Measurements from ENCODE around the gene RAB11FIP4.

RAB11FIP4 gene

DNA sequence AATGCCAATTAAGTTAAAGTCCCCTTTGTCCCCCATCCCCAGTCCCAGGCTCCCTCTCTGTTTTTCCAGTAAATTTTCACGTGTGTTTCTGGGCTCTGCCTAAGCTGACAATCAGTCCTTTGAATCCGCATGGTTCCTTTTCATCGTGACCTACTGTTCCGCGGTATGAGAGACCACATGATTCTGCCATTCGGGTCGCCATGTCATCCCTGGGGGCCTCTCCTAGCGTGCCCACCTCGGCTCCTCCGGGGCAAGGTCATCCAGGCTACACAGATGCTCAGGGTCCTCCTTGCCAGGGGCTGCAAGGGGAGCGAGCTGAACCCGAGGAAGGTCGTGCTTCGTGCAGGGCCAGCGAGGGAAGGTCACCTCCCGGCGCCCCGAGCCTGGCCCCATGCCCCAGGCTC, 157.6 kb downstream of the RAB11FIP4 start:
- DNase-seq (ENCODE audit: low read depth): no peak

DNA sequence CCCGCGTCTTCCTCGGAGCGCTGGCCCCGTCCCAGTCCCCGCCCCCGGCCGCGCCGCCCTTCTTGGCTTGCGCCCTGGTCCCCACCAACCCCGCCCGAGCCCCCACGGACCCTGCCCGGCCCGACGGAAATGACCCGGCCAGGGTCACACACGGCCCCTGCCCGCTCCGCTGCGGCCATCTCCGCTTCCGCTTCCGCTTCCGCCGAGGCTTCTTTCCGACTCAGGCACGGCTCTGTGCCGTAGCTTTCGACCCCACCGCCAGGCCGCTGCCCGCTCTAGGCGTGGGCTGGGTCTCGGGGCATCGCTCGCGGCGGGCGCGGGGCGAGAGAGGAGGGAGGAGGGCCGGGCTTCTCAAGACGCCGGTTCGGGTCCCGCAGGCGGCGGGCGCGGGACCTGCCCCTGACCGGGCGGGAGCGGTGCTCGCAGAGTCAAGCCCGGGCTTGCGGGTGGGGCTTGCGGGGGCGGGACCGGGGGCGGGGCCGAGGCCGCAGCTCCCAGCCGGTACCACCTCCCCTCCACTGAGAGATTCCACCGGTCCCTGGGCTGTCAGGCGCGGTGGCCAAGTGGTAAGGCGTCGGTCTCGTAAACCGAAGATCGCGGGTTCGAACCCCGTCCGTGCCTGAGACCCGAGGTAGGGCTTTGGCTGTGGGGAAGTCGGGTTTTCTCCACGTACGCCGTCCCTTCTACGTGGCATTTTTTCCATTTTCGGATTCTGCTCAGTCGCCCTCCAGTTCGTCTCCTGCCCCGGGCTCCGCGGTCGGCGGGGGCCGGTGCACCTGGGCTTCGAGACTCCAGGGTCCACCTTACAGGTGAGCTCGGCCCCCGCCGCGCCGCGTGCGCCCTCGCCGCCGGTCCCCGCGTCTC, 158.3 kb downstream of the RAB11FIP4 start:
- peak; percentile 68 for DNase-seq (ENCODE audit: low read depth)

DNA sequence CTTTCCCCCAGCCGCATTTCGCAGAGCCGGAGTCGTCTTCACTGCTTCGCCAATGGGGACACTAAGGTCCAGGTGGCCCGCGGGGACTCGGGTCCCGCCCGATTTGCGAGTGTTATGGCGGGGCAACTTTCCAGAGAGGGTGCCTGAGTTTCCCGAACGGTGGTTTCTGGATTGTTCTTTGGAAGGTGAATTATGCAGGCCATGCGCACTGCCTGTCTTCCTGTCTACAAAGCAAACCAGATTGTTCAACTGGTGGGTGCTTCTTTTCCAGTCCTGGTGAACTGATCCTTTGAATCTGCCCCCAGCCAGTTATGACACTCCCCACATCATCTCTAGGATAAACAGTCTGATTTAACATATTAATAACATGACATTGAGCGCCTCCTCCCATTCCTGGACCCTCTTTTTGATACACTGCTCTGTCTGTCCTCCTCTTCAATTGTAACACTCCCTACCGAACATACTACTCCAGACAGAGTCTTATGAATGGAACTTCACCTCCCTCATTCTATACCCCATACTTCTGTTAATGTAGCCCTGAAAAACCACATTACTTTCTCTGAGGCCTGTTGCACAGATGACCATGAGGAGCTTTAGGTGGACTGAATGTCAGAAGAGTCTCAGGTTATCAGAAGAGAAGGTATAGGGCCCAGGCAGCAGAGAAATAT, 159.0 kb downstream of the RAB11FIP4 start:
- DNase-seq (ENCODE audit: low read depth): no peak

- DNase-seq (ENCODE audit: low read depth): no peak
These were observed 161.1 kb downstream of the RAB11FIP4 start for GRCh38 chr17:31552568-31552967.

DNA sequence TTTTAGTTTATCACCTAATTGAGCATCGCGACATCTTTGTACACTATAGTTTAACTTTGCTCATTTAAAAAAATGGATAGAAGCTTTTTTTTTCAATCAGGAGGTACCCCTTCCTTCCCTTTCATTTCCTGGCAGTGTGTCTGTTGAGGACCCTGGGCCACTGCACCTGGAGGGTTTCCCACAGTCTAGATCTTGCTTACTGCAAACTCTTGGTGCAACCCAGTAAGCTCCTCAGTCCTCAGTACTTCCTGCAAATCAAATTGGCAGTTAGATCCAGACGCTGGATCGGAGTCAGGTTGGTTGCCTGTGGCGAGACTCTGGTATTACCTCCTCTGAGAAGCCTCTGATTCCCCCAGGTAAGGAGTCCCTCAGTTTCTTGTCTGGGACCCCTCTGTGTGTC, 162.0 kb downstream of the RAB11FIP4 start:
- DNase-seq (ENCODE audit: low read depth): no peak

DNA sequence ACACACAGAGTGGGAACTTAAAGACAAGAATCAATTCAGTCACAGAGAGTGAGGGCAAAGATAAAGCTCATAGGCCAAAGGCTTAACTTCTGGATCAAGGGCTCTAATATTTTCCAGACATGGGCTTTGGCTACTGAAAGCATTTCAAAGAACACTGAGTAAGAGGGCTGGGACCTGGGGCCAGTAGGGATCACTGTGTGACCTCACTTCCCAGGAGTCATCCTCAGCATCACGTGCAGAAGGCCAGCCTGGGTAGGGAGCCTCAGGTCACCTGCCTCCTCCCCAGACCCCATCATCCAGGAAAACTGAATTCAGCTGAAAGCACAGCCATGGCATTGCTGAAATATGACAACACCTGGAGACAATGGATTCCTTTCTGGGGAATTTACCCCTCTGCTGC, 163.5 kb downstream of the RAB11FIP4 start:
- DNase-seq (ENCODE audit: low read depth): no peak

DNA sequence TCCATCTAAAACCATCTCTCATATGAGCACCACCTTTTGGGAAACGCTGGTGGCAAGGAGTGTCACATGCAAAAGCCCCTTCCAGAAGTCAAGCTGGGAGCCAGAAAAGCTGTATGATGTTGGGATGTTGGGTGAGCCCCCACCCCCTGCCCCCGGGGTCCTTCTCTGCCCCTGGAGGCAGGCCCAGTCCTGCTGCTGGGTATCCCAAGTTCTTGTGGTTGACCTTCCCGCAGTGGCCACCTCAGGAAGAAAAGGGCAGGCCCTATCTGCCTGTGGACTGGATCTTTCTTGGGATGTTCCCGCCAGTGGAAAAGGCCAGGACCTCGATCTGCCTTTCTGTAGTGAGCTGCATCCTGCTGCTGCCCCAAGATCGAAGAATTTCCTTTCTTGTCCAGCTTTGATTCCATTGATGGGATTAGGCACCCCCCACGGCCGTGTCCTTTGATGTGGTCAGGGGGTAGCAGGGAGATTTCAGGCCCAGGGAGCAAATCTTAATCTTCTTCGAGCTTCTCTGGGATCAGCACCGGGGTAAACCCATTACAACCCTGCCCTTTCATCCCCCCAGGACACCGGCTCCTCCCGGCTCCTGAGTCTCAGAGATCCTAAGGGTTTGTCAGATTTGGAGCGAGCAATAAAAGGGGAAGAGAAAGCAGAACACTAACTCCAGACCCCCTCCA, 165.6 kb downstream of the RAB11FIP4 start:
- DNase-seq (ENCODE audit: low read depth): no peak

GRCh38 chr17:31558748-31559583, 167.5 kb downstream of the RAB11FIP4 start:
- DNase-seq (ENCODE audit: low read depth): no peak

DNA sequence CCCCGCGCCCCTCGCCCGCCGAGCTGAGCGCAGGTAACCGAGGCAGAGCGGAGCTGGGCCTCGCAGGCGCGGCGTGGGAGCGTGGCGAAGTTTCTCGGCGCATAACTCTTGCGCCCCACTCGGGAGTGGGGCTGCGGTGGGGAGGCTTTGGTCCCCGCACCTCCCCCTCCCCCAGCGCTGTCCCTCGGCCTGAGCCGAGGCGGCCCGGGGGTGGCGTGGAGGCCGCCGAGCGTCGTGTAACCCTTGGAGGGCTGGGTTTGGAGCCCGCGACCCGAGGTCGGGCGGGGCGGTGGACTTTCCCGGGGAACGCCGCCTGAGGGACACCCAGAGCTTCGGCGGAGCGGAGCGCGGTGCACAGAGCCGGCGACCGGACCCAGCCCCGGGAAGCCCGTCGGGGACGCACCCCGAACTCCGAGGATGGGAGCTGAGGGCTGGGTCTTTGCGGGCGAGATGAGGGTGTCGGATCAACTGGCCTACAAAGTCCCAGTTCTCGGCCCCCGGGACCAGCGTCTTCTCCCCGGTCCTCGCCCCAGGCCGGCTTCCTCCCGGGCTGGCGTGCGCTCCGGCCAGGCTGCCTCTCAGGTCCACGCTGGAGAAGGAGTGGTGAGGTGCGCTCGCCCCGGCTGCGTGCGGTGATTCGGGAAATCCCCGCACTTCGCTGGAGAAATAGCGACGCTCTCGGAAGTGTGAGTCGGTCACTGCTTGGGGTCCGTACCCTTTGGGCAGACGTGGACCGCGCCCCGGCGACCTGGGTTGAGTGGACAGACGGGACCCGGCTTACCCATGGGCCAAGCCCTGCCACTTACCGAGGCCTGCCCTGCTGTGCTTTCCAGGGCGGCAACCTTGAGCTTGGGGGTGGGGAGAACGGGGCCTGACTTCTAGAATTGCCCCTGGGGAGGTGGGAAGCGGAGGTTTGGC, 168.4 kb downstream of the RAB11FIP4 start:
- no peak for DNase-seq (ENCODE audit: low read depth)

- DNase-seq (ENCODE audit: low read depth): no peak
These were observed 169.3 kb downstream of the RAB11FIP4 start for GRCh38 chr17:31560616-31561235.

DNA sequence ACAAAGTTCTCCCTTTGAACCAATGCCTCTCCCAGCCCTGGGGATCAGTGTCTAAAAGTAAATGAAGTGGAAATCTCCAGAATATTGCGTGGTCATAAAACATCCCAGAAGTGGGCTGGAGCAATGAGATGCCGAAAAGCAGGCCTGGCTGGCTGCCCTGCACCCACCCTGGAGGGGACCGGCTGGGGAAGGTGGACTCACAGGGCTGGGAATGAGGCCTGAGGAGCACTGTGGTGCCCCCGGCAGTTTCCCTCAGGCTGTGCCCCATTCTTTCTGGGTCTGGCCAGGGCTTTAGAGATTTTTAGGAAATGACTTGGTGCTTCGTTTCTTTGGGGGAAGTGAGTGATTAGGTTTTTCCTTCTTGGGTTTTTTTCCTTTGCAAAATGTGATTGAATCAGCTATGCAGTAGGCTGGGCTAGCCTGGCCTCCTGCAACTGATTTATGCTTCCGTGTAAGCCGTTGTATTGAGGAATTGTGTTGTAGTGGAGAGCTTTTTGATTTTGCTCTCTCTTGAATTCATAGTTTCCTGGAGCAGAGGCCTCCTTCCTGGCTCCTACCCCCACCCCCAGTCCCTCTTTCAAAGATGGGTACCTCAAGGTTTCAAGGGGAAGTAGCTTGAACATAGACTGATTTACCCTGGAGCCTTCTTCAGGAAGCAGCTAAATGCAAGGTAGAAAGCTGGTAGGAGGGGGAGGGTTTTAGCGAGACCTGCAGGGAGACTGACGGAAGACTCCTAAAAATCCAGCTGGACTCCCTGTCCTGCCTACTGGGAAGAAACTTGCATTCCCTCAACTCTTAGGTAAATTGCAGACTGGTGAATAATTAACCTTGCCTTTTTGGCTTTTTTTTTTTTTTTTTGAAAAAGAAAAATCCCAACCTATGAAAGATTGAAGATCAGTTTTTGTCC, 170.2 kb downstream of the RAB11FIP4 start:
- DNase-seq (ENCODE audit: low read depth): no peak

DNA sequence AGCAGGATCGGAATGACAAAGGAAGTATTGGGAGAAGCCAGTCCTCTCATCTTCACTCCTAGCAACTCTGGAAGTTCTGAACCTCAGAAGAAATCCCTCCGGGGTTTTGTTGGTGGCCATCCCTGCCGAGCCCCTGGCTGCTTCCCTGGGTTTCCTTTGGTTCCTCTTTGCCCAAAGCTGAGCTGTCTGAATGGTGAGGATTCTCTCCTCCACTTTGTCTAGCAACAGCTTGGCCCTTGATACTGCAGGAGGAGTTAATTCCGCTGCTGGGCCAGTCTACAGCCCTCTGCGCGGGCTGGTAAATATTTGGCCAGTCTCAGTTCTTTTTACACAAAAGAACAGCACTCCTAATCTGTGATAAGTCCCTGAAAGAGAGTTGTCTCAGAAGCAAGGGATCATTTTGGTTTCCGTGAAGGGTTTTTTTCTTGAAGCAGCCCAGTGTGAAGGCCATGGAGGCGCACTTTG, 170.9 kb downstream of the RAB11FIP4 start:
- DNase-seq (ENCODE audit: low read depth): no peak

DNA sequence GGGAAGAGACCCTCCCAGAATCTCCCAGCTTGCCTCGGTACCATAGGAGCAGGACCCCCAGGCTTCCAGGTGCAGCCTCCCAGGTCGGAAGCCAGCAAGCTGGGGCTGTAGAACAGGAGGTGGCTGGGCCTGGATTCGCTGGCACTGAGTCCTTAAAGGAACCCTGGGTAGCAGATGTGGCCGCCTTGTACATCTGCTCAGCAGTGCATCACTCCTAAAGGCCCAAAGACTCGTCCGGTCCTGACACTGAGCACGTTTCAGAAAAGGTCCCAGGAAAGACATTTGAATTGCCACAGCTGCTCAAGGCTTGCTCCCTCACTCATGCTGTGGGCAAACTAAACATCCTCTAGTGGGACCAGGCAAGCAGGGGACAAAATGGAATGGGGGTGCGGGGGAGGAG, 172.8 kb downstream of the RAB11FIP4 start:
- DNase-seq (ENCODE audit: low read depth): no peak

DNA sequence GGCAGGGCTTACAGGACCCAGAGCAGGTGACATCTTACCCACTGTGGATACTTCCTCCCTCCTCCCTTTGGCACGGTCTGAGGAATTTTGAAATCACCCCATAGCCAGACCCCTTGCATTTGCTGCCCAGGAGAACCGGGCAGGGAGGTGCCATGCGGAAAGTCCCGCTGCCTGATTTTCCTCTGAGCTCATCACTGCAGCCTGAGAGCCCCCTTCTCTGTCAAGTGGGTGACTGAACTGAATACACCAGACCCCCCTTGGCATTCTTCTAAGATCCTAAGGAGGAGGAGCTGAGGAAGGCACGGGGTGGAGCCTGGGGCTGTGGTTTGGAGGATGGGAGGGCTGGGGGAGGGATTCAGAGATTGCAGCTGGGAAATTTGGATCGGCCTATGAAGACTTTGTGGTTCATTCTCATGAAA, 173.4 kb downstream of the RAB11FIP4 start:
- no peak for DNase-seq (ENCODE audit: low read depth)

DNA sequence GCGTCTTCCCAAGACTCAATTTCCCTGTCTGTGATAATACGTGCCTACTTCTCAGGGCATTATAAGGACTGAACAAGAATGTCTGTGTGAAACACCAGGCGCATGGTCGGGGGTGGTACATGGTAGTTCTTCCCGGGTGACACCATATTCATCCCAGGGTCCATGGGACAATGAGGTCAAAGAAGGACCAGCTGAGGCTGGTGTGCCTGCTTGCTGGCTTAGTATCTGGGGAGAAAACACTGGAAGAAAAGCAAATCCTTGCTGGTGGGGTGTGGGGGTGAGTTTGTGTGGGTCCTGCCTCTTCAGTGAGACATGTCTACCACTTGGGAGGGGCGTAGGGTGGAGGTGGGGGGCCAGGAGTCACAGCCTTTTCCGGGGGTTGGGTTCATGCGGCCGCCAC, 174.2 kb downstream of the RAB11FIP4 start:
- no peak for DNase-seq (ENCODE audit: low read depth)

- no peak for DNase-seq (ENCODE audit: low read depth)
These were observed 174.9 kb downstream of the RAB11FIP4 start for GRCh38 chr17:31566247-31566991.

DNA sequence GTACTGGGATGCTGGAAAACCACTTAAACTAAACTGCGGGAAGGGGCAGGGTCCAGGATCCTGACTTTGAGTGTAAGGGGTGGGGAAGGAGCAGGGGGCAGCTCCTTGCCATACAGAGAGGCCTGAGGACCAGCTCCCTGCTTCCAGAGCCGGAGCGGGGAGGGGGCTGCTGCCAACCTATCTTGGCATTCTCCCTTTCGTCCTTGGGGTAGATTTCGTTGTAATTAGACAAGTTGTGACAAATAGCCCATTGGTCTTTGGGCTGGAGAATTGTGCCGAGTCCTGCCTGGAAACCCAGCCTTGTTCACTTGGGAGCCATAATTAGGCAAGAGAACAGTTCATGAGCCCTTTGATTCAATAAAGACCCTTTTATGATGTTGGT, 175.5 kb downstream of the RAB11FIP4 start:
- no peak for DNase-seq (ENCODE audit: low read depth)

DNA sequence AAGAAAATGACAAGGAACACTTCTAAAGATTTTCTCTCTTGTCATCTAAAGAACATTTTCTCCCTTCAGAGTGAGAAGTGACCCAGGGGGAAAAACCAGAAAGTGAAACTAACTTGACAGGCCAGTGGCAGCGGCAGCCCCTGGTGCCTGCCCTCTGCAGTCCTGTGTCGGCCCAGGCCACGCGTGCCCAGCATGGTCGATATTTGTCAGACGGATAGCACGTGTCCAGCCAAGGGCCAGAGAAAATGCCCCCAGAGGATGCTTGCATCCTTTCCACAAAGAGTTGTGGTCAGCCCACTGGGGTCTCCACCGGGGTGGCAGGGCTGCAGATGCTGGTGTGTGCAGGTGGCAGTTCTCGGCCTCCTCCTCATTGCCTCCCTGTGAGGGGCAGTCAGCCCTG, 176.6 kb downstream of the RAB11FIP4 start:
- DNase-seq (ENCODE audit: low read depth): no peak

GRCh38 chr17:31568539-31568938, 177.1 kb downstream of the RAB11FIP4 start:
- no peak for DNase-seq (ENCODE audit: low read depth)

All from non-pigmented ciliary epithelial cell (primary cell).